H7 (cell line): Measurements from ENCODE around the gene DCLK2. TPM values are rescaled to one million over a fixed set of nuclear protein-coding genes. Genes with fewer than 3 reads are reported as not detected.

Experiments
- DNase-seq: peaks from one replicate; pipeline ENCODE4 v3.0.0; 2012
- H3K27me3 ChIP-seq: 2 replicates; pipeline ENCODE4 v1.6.0; 2011; ENCODE audit warnings: mild to moderate bottlenecking, low read length; ENCODE audit not compliant: control insufficient read depth, insufficient read depth
- H3K36me3 ChIP-seq: replicated peaks from 2 replicates; pipeline ENCODE4 v1.5.1; 2011; ENCODE audit warnings: low read length; ENCODE audit not compliant: control insufficient read depth, insufficient read depth
- H3K4me3 ChIP-seq: 2 replicates; pipeline ENCODE4 v1.5.1; 2011; ENCODE audit warnings: low read depth, mild to moderate bottlenecking, control low read depth, low read length, moderate library complexity; ENCODE audit not compliant: insufficient read depth
- total RNA-seq: library from RNA; depleted of rRNA; stranded (reverse); fragments of >200 nt; shearing (Covaris generic); gene quantifications from 2 replicates; pipeline ENCODE4 v1.2.3, GENCODE V29; 2014

Gene DCLK2
- total RNA-seq, 1 experiment from 2014 or later: 0.31 TPM

DNA sequence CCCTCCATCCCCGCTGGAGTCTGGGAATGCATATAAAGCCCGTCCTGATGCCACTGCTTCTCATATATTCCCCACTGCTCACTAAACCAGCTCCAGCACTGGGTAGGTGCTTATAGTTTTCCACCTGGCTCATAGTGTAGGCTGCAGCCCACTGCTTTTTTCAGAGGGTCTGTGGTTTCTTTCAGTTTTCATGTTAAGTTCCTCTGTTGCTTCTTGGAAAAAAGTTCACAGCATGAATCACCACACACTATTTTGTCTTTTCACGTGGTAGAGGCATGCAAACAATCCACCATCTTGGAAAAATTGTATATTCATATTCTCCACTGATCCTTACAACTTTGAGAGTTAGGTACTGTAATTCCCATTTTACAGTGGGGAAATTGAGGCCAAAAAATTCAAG is 39.4 kb downstream of the DCLK2 start:
- Histone ChIP-seq H3K4me3 (no peak overlapping the region), H3K27me3 (no peaks in the 10 kb centered on the region), H3K36me3 (no peaks in the 10 kb centered on the region)
- no peak for DNase-seq

DNA sequence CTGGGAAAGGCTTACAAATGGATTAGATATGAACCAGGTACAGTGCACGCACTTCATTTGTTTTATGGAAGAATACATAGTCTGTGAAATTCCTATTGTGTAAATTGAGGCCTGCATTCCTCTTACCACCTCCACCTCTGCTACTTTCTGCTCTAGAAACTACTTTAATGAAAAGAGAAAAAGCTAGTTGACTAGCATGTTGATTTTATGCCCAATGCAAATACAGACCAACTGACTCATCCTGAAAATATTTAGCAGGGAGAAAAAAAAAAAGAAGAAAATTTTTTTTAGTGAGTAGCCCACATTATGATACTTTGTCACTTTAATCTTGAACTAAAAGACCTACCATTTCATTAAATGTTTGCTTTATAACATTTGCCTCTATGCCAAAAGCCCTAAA is 41.2 kb downstream of the DCLK2 start:
- H3K27me3 ChIP-seq: no peaks in the 10 kb centered on the region
- no peak overlapping the region for H3K4me3 ChIP-seq
- DNase-seq: no peak
- no peaks in the 10 kb centered on the region for H3K36me3 ChIP-seq

DNA sequence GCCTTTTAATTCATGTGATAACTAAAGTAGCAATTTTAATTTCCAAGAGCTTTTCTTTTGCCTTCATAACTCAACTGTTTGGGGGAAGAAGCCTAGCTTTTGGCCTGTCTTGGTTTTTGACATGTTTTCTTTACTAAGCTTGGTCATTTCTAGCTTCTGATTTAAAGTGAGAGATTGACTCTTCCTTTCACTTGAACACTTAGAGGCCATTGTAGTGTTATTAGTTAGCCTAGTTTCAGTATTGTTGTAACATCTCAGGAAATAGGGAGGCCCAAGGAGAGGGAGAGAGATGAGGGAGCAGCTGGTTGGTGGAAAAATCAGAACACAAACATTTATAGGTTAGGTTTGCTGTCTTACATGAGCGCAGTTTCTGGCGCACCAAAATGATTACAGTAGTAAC is 44.8 kb downstream of the DCLK2 start:
- Histone ChIP-seq H3K36me3 (no peaks in the 10 kb centered on the region), H3K27me3 (no peaks in the 10 kb centered on the region), H3K4me3 (no peak overlapping the region)
- no peak for DNase-seq

DNA sequence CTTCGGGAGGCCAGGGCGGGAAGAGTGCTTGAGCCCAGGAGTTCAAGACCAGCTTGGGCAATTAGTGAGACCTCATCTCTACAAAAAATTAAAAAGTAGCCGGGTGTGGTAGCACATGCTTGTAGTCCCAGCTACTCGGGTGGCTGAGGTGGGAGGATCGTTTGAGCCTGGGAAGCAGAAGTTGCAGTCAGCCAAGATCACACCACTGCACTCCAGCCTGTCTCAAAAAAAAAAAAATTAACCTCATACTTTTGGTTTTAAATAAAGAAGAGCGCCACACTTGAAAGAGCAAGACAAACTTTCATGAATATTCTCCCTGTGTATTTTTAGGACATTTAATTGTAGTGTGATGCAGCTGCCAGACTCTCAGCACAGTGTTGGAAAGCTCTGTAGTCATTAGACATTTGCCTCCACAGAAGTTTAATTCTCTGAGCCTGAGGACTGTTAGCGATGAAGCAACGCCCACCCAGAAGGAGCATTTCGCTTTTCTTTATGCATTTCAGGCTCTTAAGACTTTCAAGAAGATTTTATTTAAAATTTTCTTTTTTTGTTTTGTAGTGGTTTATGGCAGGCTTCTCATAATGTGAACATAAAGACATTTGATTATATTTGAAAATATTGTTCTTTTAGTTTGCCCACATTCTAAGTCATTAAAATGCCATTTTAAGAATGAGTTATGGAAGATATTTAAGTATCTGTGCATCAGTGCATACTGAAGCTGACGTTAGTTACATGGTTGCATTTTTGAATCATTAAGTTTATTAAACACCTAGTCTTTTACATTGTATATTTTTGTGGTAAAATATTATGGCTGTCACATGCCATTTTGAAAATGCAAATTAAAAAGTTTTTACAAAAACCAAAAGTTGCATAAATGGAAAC is 45.8 kb downstream of the DCLK2 start:
- DNase-seq: no peak
- no peak overlapping the region for H3K4me3 ChIP-seq
- H3K36me3 ChIP-seq: no peaks in the 10 kb centered on the region
- no peaks in the 10 kb centered on the region for H3K27me3 ChIP-seq

DNA sequence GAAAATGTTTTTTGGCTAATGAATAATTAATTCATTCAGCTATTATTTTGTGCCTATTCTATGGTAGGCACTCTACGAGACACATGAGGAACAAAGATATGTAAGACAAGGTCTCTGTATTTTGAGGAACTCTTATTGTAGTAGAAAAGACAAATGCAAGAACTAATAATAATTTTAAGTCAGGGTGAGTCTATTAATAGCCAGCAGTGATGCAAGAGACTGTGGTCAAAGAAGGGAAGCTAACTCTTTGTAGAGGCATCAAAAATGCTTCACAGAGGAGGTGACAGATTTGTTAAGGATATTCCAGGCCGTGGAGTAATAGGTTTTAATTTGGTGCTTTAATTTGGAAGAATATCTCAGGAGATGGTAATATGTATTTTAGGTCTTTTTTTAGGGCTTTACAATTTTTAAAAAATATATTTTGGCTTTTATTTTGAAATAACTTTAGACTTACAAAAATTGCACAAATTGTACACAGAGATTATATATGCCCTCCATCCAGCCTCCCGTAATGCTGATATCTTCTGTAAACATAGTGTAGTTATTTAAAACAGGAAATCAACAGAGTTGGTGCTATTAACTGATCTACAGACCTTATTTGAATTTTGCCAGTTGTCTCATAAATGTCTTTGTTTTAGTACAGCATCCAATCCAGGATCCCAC is 48.1 kb downstream of the DCLK2 start:
- no peaks in the 10 kb centered on the region for H3K27me3 ChIP-seq
- DNase-seq: no peak
- no peaks in the 10 kb centered on the region for H3K36me3 ChIP-seq
- H3K4me3 ChIP-seq: no peak overlapping the region

DNA sequence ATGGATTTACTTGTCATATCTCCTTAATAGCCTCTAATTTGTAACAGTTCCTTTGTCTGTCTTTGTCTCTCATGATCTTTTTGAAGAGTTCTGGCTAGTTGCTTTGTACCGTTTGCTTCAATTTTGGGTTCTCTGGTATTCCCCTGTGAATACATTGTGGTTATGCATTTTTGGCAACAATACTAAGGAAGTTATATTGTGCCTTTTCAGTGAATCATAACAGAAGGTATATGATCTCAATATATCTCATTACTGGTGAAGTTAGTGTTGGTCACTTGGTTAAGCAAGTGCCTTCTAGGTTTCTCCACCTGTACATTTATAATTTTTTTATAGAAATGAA is 48.6 kb downstream of the DCLK2 start:
- Histone ChIP-seq H3K27me3 (no peaks in the 10 kb centered on the region), H3K4me3 (no peak overlapping the region), H3K36me3 (no peaks in the 10 kb centered on the region)
- DNase-seq: no peak

DNA sequence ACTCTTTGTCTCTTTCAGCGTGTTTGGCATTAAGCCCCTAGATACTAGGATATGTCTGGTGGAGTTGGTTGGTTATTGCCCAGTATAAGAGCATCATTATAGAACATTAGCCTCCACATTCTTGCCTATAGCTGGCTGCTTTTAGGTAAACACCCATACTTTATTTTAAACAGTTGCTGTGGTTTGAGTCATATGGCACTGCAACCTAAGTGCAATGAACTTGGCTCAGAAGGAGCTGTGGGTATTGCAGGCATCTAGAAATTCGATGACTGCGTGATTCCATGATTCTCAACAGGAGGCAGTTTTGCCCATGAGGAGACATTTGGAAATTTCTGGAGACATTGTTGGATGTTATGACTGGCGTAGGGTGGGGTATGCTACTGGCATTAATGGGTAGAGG is 49.5 kb downstream of the DCLK2 start:
- H3K36me3 ChIP-seq: no peaks in the 10 kb centered on the region
- DNase-seq: no peak
- H3K27me3 ChIP-seq: no peaks in the 10 kb centered on the region
- H3K4me3 ChIP-seq: no peak overlapping the region

DNA sequence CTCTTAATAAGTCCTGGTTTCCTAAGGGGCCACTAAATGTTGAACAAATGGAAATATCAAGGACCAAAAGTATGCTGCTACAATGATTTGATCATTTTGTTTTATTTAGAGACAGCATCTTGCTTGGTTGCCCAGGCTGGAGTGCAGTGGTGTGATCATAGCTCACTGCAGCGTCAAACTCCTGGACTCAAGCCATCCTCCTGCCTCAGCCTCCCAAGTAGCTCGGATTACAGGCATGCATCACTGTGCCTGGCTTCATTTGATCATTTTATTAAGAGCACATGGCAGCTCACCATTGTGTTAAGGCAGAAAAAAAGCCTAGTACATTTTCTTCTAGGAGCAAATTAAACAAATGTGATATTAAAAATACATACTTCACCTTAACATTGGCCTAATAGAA is 52.7 kb downstream of the DCLK2 start:
- no peak overlapping the region for H3K4me3 ChIP-seq
- no peaks in the 10 kb centered on the region for H3K27me3 ChIP-seq
- DNase-seq: no peak
- H3K36me3 ChIP-seq: no peaks in the 10 kb centered on the region

DNA sequence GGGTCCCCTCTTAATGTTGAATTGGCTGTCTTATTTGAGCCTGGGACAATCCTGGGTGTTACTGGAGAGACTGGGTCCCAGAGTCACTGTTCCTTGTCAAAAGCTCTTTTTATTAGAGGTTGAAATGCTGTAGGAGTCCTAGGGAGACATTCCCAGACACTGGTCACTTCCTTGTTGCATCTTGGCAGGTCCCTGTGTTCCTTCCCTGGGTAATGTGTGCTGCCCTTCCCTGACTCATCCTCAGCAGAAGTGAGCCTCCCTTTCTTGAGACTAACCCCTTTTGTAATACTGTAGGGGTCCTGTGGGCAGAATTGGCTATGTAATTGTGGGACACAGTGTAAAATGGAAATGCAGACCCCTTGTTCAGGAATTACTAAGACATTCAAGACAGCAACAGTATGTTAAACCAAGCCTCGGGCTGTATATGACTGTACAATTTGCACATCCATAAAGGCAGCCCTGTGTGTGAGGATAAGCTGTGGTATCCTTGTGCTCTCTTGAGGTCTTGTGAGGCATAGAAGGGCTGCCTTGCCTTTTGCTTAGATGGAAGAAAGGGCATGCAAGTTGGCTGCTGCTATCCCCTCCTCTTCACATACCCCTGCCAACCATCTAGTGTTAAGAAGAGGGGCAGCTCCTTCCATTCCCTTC is 53.5 kb downstream of the DCLK2 start:
- Histone ChIP-seq H3K4me3 (no peak overlapping the region), H3K36me3 (no peaks in the 10 kb centered on the region), H3K27me3 (no peaks in the 10 kb centered on the region)
- no peak for DNase-seq

DNA sequence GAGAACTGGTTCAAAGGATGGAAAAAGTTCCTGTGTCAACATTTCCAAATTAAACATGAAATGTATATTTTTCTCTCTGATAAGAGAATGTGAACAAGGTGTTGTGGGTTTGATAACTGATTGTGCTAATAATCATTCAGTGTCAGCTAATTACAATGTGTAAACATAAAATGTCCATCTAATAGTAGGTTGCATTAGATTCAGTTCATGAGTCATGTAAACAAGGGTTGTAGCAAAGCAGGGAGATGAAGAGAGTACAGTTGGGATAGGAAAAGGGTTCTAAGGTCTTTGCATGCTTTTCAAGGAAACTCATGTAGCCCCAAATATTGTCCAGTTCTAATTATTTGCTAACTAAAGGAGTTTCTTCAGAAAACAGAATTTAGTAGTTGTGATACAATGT is 55.4 kb downstream of the DCLK2 start:
- DNase-seq: no peak
- H3K4me3 ChIP-seq: no peak overlapping the region
- no peaks in the 10 kb centered on the region for H3K36me3 ChIP-seq
- no peaks in the 10 kb centered on the region for H3K27me3 ChIP-seq

DNA sequence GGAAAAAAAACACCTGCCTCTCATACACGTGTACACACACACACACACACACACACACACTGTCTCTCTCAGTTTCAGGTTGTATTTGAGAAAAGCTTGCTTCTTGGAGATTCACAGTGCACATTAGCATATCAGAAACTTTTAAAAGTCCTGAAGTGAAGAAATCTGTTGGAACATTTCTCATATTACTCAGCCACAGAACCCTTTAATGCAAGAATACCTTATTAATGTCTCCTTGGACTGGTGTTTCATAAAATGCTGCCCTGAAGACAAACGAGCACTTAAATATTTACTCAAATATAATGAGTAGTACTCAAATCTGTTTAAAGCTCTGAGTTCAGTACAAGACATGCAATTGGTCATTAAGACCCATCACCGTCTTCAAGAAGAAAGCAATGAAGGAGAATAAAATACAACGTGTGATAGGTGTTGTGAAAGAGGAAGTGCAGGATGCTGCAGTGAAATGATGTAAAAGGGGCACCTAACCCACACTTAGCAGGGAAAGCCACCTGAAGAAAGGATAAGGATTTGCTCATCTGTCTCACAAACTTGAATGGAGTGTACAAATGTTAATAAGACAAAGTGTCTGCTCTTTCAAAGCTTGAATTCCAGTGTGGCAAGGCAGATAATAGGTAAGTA is 57.0 kb downstream of the DCLK2 start:
- no peak for DNase-seq
- no peak overlapping the region for H3K4me3 ChIP-seq
- no peaks in the 10 kb centered on the region for H3K27me3 ChIP-seq
- no peaks in the 10 kb centered on the region for H3K36me3 ChIP-seq

DNA sequence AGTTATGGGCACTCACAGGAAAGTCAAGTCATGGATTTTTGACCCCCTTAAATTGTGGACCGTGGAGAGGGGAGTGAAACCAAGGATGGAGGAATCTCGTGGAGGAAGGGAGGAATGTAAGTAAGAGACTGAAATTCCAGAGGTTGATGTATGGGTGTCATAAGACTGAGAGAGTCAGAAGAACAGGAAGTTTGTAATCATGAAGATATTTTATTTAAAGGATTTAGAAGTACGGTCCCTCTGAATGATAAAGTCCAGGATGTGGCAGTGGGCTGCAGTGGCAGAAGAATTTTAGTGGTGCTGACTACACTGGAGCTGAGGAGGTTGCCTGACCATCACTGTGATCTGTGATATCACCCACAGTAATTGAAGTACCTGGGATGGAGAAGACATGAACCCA is 57.8 kb downstream of the DCLK2 start:
- Histone ChIP-seq H3K36me3 (no peaks in the 10 kb centered on the region), H3K27me3 (no peaks in the 10 kb centered on the region), H3K4me3 (no peak overlapping the region)
- no peak for DNase-seq

DNA sequence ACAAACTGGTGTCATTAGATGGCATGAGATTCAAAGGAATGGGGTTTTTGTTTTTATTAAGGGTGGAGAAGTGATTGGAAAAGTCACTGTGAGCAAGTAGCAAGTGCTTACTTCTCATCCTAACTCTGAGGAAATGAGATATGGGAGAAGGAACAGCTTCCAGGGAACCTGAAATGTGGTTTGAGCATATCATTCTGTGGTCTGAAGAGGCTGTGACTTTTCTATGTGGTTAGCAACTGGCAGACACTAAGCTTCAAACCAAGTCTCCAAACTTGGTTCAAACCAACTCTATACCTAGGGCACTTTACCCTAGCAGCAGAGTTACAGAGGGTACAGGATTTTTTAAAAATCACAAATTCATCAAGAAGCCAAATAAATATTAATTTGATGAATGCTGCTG is 58.2 kb downstream of the DCLK2 start:
- no peaks in the 10 kb centered on the region for H3K27me3 ChIP-seq
- no peak for DNase-seq
- no peak overlapping the region for H3K4me3 ChIP-seq

DNA sequence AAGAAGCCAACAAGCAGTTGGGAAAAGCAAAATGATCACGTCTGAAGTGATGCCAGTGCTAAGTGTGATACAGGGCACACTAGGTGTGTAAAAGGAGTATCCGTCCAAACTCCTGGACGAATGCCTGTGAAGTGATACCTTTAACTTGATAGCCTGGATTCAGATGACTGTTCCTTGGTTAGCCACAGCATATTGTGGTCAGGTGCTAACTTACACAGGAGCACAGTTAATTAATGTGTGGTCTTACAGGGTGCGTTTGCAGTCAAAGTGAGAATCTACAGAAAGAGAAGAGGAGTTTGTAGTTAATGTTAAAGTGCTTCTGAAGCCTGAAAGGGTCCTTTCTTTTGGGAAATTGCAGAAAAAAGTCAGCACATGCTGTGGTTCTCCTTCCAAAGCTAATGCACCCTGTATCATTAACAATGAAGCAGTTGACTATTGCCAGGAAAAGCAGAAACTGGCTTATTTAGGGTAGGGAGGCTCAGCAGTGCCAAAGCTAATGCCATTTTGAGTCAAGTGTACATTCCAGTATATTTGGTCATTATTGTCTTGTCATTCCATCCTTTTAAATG is 61.1 kb downstream of the DCLK2 start:
- Histone ChIP-seq H3K4me3 (no peak overlapping the region), H3K36me3 (no peaks in the 10 kb centered on the region), H3K27me3 (no peaks in the 10 kb centered on the region)
- DNase-seq: no peak

More for the DNA sequence above, 58.2 kb downstream of the DCLK2 start:
- no peaks in the 10 kb centered on the region for H3K36me3 ChIP-seq
